ENCODE measurements around the gene CDRT15.
"Not testable (repeated sequence)": the region's sequence is repeated elsewhere in the genome, so short reads cannot be mapped to it uniquely, and the experiment has no call there.

The CDRT15 gene

DNA sequence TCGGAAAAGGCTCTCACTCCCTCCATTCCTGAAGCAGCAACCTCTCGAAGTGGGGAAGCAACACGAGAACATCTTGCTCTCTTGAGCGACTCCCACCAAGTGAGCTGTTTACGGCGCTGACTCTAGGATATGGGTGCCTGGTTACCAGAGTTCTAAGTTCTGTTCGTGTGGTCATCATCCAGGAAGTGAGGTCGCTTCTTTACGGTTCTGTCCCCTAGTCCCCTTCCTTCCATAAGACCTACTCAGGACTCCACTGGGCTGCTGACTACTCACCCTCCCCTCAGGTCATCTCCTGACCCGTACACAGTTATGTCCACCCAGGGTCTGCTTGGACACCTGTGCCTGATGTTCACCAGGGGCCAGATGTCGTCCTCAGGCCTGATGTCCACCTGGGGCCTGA lies at the start of gene CDRT15:
CDRT15 (minus strand) TSS at position 101 of the 400 bp plus-strand sequence; CDS start at position 72, 29 bp downstream.
- not testable (repeated sequence) for DNase-seq

DNA sequence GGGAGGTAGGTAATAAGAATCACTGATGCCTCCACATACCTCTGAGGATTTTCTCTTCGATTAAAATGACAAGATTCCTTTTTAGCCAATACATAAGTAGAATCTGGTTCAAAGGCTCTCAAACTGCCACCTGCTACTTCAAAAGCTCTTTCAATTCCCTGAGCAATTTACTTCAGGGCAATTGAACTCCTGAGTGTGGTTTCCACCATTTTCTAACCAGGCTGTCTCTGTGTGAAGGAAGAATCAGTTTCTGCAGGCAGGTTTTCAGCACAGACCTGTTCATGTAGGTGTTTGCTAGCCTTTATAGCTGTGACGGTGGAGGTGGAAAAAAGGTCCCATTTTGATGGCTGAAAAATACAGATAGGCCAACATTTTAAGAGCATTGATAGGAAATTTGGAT lies 46.1 kb upstream of the CDRT15 start:
- DNase-seq: no peak

DNA sequence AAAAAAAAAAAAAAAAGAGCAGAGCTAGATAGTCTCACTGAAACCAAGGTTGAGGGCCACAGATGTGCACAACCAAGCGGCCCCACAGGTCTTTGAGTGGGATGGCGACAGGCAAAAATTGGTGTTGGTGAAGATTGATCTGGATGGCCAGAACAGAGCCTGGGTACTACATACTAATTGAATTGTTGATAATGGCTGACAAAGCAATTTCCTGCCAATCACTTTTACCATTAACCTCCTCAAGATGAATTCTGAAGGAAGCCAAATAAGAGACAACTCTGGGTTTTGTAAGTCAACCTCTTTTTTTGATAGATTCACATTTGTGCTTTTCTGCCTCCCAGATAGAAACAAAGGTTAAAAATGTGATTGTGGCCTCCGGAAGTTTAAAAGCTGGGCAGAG lies 44.9 kb upstream of the CDRT15 start:
- no peak for DNase-seq

DNA sequence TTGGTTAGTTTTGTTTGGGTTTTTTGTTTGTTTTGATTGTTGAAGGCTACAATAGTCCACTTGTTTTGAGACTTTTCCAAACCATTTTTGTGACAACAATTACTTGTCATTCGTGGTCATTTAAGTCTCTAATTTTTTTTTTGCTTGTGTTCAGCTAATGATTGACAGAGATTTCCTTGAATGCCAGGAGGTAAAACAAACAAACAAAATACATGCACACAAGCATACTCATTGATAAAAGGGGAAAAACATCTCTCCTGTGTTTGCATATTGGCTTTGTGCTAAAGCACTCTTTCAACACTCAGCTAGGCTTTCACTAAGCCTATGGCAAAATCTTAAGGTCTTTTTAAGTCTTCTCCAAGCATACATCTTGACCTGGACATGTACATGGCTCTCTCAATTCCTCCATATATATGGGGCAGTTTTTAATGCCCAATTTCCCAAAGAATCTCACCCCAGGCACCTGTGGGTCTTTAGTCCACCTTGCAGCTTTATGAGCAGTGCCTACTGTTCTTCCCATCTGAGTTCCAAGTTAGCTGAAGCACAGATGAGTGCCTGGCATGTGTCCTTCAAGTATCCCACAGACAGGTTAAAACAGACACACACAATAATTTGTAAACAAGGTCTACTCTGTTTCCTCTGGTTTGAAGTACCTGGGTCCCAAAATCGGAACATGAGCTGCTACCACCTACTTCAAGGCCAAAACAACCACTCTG lies 40.0 kb upstream of the CDRT15 start:
- no peak for DNase-seq

DNA sequence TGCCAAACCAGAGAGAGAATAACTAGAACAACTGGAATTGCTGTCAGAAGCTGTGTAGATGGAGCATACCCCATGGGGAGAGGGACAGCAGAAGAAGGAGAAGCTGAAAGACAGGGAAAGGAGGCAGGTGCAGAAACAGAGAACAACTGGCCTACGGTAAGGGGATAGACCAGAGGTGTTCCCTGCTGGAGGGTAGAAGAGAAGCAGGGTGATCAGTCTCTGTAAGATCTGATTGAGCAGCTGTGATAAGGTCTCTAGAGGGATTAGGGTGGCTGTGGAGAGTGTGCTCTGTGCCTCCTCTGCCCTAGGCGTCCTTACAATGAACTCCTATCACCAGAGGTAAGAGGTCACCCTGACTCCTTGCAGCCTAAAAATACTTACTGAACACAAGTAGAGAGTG lies 33.8 kb upstream of the CDRT15 start:
- DNase-seq: no peak

DNA sequence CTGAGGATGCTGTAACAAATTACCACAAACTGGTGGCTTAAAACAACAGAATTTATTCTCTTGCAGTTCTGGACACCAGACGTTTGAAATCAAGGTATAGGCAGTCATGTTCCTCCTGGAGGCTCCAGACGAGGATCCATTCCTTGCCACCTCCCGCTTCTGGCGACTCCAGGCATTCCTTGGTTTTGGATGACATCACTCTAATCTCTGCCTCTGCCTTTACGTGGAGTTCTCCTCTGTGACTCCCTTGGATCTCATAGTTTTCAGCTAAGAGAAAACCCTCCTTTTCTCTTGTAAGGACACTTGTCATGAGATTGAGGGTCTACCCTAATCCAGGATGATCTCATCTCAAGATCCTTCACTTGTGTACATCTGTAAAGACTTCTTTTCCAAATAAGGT lies 32.8 kb upstream of the CDRT15 start:
- DNase-seq: no peak

DNA sequence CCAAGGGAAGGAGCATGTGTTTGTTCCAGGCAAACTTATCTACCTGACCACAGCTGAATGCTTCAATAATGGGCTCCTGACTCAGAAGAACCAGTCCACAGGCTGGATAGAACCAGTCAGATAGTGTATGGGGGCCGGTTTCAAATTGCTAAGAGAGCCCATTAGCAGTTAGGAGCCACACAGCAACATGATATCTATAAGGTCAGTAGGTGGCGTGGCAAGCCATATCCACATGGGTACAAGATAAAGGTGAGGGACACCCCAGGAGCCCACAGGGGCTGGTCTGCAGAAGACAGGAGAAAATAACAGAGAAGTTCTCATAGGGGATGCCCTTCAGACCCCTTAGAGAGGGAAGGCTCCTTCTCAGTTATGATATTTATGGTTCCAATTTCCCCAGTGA lies 31.6 kb upstream of the CDRT15 start:
- no peak for DNase-seq

DNA sequence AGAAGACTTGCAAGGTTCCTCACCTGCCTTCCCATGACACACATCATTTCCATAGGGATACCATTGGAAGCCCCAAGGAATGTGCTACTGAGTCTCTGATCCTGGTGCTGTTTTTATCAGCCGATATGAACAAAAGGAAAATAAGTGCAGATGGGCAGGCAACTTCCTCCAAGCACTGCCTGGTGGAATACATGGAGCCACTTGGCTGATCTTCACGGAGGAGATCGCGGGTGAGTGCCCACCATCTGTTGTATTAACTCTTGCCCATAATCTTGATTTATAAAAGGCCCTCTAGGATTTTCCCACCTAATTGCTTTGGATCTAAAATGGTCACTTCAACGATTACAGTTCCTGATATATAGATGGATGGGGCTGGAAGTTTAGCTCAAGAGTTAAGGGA lies 24.7 kb upstream of the CDRT15 start:
- no peak for DNase-seq

DNA sequence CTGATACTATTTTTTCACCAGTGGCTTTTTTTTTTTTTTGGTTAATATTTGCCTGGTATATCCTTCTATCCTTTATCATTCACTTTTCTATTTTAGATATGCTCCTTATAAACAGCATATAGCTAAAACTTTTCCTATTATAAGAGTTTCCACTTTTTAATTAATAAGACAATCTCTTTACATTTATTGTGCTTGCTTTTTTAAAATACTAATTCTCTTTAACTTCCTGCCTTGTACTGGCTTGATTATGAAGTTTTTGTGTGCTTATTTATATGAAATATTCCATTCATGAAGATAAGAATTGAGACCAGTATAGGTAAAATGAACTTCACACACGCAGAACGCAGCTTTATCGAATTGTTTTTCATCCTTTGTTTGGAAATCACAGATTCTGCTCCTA lies 9.0 kb upstream of the CDRT15 start:
- DNase-seq: no peak

DNA sequence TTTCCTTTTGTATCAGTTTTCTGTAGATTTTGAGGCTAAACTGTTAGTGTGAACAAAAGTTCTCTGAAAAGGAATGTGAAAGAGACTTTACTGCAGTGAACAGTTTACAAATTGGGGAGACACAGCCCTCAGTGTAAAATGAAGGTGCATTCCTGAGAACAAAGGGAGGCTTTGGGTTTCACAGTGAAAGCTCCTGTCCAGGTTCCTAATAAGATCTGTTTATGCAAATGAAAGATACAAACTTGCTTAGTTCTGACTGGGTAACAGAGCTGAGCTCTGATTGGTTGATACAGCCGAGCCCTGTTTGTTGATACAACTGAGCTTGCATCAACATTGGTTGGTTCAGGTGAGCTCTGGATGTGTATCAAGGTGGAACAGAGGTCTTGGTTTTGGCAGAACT lies 8.3 kb upstream of the CDRT15 start:
- no peak for DNase-seq

DNA sequence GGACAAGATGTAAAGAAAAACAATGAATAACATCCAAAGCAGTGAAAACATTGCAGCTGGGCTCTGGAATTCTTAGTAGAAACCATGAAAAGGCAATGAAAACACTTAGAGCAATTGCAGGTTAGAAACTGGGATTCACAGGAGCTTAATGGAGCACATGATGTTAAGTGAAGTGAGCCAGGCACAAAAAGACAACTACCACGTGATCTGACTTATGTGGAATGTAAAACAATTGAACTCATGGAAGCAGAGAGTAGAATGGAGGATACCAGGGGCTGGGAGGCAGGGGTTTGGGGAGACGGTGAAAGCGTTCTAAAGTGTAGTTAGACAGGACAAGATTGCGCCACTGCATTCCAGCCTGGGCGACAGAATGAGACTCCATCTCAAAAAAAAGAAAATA lies 2.6 kb upstream of the CDRT15 start:
- DNase-seq: not testable (repeated sequence)

DNA sequence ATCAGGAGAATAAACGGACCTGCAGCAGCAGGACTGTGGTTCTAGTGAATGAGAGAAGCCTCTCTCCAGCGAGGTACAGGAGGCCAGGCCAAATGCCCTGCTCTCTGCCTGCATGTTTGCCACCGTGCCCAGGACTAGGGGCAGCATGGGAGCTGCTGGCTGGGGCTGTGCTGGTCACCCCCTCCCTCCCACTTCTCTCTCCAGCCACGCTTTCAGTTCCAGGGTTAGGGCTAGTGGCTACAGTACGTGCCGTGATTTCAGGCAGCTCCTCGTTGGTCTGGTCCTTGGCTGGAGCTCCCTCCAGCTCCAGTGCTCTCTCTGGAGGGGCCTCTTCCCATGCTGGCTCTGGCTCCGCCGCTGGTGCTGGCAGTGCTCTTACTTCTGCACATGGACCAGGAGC lies 630 bp downstream of the CDRT15 start:
- not testable (repeated sequence) for DNase-seq

DNA sequence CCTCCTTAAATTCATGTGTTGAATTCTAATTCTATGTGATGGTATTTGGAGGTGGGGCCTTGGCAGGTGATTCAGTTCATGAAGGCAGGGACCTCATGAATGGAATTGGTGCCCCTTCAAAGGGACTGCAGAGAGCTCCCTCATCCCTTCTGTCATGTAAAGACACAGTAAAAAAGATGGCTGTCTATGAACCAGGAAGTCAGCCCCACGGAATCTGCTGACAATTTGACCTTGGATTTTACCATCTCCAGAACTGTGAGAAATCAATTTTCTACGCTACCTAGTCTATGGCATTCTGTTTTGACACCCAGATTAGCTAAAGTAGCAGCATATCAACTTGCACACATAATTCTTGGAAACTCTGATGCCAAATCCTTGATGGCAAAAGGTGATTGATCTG lies 1.6 kb downstream of the CDRT15 start:
- DNase-seq: not testable (repeated sequence)

DNA sequence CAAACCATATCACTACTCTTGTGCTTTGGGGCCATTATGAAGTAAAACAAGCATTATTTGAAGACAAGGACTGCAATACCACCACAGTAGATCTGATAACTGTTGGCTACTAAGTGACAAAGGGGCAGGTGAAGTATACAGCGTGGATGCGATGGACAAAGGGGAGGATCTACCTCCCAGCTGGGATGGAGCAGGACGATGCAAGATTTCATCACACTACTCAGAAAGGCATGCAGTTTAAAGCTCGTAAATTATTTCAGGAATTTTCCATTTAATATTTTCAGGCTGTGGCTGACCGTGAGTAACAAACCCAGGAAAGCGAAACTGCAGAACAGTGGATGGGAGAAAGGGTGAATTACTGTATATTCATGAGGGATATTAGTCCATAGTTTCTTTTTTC lies 5.5 kb downstream of the CDRT15 start:
- not testable (repeated sequence) for DNase-seq

DNA sequence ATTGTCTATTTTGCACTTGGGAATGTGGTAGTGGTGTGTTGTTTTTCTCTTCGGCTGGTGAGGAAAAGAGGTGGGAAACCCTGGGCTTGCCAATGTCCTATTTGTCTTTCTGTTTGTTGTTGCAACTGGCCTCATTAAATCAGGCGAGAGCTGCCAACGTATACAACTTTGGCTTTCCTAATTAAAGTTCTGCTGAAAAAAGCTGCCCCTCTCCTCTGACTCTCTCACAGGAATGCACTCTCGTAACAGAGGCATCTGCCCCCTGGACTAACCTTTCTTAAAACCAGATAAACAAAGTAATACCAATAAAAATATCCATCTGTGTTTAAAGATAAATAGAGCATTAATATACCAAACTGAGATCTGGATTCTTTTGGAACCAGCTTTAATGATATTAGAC lies 7.8 kb downstream of the CDRT15 start:
- no peak for DNase-seq

DNA sequence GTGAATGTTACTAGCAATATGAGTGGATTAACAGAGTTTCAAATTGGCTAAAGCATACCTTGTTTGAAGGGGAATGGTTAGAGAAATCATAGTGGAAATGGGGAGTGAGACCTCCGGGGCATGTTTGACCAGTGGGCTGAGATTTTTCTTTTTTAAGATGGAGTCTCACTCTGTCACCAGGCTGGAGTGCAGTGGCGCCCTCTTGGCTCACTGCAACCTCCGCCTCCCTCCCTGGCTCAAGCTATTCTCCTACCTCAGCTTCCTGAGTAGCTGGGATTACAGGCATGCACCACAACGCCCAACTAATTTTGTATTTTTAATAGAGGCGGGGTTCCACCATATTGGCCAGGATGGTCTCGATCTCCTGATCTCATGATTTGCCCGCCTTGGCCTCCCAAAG lies 9.6 kb downstream of the CDRT15 start:
- no peak for DNase-seq

DNA sequence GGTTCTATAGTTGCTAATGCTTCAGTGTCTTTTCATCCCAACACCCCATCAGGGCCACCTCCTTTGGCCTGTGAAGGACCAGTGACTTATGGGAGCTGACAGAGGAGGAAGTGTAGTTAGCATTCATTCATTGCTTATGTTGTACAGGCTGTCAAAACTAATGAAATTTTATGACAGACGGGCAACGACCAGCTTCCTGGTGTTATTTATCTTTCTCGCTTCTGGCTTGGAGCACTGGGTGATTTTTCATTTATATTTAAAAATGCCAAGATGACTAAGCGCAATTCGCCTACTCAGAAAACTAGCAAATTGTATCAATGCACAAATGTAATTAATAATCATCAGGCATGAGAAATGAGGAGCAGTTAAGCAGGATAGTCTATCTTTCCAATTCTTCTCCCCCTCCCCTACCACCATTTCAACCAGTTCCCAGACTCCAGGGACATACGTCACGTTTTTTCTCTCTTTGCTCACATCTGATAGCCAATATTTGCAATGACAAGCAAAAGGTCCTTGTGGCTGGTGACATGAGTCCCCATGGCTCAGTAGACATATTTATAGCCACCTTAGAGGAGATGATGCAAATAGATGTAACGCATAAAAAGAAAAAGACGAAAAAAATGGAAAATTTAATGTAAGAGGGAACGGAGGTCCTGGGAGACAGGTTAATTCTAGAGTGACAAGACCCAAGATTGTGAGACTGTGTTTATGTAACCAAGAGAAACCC lies 11.2 kb downstream of the CDRT15 start:
- DNase-seq: no peak

DNA sequence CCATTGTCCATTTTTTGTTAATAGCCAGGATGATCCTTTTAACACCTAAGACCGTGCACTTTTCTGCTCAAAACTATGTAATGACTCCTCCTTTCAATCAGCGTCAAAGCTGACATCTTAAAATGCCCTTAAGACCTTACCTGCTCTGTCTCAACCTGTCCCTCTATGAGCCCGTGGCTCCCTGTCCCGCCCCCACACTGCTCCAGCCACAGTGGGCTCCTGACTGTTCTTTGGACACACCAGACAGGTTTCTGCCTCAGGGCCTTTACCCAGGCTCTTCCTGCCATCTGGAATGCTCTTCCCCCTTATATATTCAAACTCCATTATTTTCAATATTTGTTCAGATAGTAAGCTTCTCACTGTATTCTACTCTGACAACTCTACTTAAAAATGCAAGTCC lies 14.1 kb downstream of the CDRT15 start:
- no peak for DNase-seq

DNA sequence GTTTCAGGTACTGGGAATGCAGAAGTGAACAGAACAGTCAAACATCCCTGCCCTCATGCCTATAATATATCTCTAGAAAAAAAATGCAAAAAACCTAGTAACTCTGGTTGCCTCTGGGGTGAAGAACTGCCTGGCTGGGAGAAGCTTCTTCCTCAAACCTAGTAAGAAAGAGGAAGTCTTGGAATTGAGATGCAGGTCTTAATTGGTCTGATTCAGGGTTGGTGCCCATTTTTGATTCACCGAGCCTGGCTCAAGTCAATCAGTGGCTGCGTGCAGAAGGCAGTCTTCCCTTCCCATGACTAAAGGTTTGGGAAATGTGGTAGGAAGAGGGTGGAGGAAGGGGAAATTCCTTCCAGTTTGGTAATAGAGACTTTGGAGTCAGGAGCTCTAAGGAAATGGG lies 22.4 kb downstream of the CDRT15 start:
- DNase-seq: no peak

DNA sequence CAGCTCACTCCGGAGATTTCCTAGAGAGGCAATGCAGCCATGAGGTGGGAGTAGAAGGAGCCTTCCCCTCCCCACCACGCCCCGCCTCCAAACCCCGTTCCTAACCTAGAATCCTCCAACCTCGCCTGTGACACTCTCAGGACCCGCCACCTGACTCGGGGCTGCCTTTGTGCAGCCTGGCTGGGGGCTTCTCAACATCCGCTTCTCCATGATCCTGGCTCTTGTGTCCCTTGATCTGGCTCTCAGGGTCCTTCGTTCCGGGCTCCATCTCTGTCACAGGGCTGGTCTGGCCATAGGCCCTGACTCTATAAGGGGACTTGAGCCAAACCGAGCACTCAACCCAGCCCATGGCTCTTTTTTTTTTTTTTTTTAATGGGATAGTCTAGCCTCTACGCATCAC lies 24.3 kb downstream of the CDRT15 start:
- no peak for DNase-seq

DNA sequence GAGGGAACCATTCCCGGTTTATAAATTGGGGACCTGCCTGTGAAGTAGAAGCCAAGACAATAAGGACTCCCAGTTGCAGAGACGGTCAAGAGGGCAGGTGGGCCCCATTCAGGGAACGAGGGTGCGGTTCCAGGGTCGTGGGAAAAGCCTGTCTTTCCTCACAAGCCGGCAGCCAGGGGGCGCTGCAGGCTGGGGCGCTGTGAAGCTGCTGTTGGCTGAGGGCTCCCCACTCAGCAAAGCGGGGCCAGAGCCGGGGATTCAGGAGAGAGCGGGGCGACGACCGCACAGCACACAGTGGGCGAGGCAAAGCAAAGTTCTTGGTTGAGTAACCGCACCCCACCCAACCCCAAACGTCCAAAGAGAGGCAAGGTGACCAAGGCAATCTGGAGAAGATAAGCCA lies 24.9 kb downstream of the CDRT15 start:
- DNase-seq: no peak

DNA sequence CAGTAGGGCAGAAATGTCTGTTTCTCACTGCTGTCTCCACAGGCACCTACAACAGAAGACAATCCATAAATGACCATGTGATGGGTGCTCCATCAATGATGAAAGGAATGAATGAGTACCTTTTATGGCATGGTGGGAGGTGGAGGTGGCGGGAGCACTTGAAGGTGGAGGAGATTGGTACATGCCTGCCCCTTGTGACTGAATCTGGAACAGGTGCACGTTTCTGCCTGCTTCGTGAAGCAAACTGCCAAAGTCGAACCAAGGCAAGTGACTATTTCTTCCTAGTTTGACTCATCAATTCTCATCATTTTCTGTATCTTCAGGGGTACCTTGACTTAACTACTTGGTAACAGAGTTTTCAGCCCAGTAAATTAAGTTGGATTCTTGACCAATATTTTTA lies 25.4 kb downstream of the CDRT15 start:
- no peak for DNase-seq

DNA sequence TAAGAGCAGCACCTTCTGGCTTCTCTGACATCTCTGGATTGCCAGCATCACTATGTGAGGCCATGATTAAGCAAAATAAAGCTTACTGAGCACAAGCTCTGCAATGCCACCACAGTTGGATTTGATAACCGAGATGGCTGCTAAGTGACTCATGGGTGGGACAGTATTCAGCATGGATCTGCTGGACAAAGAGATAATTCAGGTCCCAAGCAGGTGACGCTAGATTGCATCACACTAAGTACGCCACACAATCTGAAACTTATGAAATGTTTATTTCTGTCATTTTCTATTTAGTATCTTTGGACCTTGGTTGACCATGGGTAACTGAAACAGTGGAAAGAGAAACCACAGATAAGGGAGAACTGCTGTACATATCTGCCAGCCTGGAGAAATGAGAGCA lies 27.4 kb downstream of the CDRT15 start:
- DNase-seq: no peak

DNA sequence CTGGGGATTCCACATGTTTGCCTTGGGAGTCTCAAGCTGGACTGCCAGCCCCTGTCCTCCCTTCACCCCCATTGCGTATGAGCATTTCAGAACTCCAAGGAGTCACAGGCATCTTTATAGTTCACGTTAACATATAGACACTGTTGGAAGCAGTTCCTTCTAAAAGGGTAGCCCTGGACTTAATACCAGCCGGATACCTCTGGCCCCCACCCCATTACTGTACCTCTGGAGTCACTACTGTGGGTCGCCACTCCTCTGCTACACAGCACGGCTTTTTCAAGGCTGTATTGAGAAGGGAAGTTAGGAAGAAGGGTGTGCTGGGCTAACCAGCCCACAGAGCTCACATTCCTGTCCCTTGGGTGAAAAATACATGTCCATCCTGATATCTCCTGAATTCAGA lies 28.9 kb downstream of the CDRT15 start:
- no peak for DNase-seq

DNA sequence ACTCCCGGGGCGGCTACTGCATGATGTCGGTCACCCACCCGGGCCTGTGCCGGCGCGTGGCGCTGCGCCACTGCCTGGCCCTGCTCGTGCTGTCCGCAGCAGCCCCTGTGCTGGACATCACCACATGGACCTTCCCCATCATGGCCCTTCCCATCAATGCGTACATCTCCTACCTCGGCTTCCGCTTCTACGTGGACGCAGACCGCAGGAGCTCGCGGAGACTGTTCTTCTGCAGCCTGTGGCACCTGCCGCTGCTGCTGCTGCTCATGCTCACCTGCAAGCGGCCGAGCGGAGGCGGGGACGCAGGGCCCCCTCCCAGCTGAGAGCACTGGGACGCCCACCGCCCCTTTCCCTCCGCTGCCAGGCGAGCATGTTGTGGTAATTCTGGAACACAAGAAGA lies 29.8 kb downstream of the CDRT15 start:
- no peak for DNase-seq
